ENCODE results near the gene FBXO4. TPM values are rescaled to one million over a fixed set of nuclear protein-coding genes. Genes with fewer than 3 reads are reported as not detected.

Gene FBXO4
- total RNA-seq, 2 donors from 2014 or later = 1.8 to 1.9 TPM

DNA sequence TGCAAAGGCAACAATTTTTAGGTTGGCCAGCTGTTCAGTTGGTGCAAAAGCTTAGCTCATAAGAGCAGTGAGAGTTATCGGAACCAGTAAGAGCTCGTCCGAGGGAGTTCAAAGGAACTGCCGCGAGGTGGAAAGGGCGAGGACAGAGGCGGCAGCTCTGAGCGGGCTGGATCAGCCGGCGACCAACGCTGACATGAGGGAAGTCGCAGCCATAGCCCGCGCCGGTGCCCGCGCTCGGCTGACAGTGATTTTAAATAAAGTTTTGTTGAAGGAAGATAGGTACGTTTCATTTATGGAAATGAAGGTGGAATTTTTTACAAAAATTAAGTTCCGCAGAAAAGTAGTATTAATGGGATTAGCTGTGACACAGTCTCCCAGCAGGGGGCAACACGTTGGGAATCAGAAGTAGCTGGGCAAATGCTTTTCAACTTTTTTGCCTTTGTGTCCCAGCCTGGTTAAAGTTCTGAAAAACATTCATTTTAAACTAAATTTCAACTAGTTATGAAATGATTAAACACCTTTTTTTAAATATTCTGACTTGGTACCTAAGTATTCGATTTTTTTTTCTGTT lies 43.2 kb downstream of the FBXO4 start:
- peaks cover 4% of the 10 kb centered on the region for H3K9me3 Mint-ChIP-seq
- H3K9me3 ChIP-seq (ENCODE audit: control insufficient read depth, low read length) = no peaks in the 10 kb centered on the region
- no peak overlapping the region for H3K9ac ChIP-seq (ENCODE audit: extremely low read depth, low read length, poor library complexity, severe bottlenecking)
- H3K4me1 ChIP-seq (ENCODE audit: control insufficient read depth, insufficient read depth, low read length) = no peaks in the 10 kb centered on the region
- no peak overlapping the region for H3K4me3 ChIP-seq (ENCODE audit: low read length)
- no peaks in the 10 kb centered on the region for H3K36me3 ChIP-seq (ENCODE audit: control insufficient read depth, insufficient read depth, low read length)
- WGBS, 2 experiments (ENCODE audit: insufficient coverage in 1 of 2, insufficient read length in 1 of 2) = 92 to 93% methylated on average over 8 to 21 of the region's 22 CpGs
- H3K4me1 Mint-ChIP-seq = no peaks in the 10 kb centered on the region
- H3K27me3 ChIP-seq (ENCODE audit: control insufficient read depth, insufficient read depth, low read length, poor library complexity, severe bottlenecking) = no peaks in the 10 kb centered on the region
- no peaks in the 10 kb centered on the region for H3K36me3 Mint-ChIP-seq (ENCODE audit: low read depth)
- peaks cover 2% of the 10 kb centered on the region for H3K27me3 Mint-ChIP-seq (ENCODE audit: insufficient read depth)
- no peak for DNase-seq
- H3K27ac ChIP-seq (ENCODE audit: low read depth, low read length) = no peak overlapping the region
- H3K27ac Mint-ChIP-seq = no peak overlapping the region
- TF ChIP-seq, protein P1, sequence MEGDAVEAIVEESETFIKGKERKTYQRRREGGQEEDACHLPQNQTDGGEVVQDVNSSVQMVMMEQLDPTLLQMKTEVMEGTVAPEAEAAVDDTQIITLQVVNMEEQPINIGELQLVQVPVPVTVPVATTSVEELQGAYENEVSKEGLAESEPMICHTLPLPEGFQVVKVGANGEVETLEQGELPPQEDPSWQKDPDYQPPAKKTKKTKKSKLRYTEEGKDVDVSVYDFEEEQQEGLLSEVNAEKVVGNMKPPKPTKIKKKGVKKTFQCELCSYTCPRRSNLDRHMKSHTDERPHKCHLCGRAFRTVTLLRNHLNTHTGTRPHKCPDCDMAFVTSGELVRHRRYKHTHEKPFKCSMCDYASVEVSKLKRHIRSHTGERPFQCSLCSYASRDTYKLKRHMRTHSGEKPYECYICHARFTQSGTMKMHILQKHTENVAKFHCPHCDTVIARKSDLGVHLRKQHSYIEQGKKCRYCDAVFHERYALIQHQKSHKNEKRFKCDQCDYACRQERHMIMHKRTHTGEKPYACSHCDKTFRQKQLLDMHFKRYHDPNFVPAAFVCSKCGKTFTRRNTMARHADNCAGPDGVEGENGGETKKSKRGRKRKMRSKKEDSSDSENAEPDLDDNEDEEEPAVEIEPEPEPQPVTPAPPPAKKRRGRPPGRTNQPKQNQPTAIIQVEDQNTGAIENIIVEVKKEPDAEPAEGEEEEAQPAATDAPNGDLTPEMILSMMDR (conservative IDR thresholded peaks at IDR 0.05) = peak; percentile 39
- no peak overlapping the region for H3K4me3 Mint-ChIP-seq

- Mint-ChIP-seq H3K27me3 (ENCODE audit: insufficient read depth) (peaks cover 2% of the 10 kb centered on the region), H3K36me3 (ENCODE audit: low read depth) (no peaks in the 10 kb centered on the region), H3K4me1 (no peaks in the 10 kb centered on the region), H3K4me3 (no peak overlapping the region), H3K27ac (no peak overlapping the region), H3K9me3 (peaks cover 4% of the 10 kb centered on the region)
- H3K36me3 ChIP-seq (ENCODE audit: control insufficient read depth, insufficient read depth, low read length) = no peaks in the 10 kb centered on the region
- no peak overlapping the region for H3K4me3 ChIP-seq (ENCODE audit: low read length)
- no peak overlapping the region for H3K9ac ChIP-seq (ENCODE audit: extremely low read depth, low read length, poor library complexity, severe bottlenecking)
- TF ChIP-seq, protein P1 (conservative IDR thresholded peaks at IDR 0.05) = no peak
- DNase-seq = no peak
- WGBS, 2 experiments (ENCODE audit: insufficient coverage in 1 of 2, insufficient read length in 1 of 2) = 92 to 100% methylated on average over 2 to 3 of the region's 3 CpGs
- no peaks in the 10 kb centered on the region for H3K4me1 ChIP-seq (ENCODE audit: control insufficient read depth, insufficient read depth, low read length)
- no peaks in the 10 kb centered on the region for H3K27me3 ChIP-seq (ENCODE audit: control insufficient read depth, insufficient read depth, low read length, poor library complexity, severe bottlenecking)
- H3K27ac ChIP-seq (ENCODE audit: low read depth, low read length) = no peak overlapping the region
- H3K9me3 ChIP-seq (ENCODE audit: control insufficient read depth, low read length) = no peaks in the 10 kb centered on the region
Observed at GRCh38 chr5:41973087-41973486, 48.0 kb downstream of the FBXO4 start.

DNA sequence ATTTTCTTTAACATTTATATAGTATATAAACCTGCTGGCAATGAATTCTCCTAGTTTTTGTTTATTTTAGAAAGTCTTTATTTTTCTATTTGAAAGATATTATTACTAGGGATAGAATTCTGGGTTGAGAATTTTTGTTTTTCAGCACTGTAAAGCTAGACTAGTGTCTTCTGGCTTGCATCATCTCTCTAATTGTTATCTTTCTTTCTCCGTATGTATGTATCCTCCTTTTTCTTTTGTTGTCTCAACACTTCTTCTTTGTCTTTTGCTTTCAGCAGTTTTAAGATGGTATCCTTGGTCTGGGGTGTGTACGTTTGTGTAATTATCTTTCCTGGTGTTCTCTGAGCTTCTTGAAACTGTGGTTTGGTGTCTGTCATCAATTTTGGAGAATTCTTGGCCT lies 48.8 kb downstream of the FBXO4 start:
- Mint-ChIP-seq H3K36me3 (ENCODE audit: low read depth) (no peaks in the 10 kb centered on the region), H3K4me3 (no peak overlapping the region), H3K4me1 (no peaks in the 10 kb centered on the region), H3K9me3 (peaks cover 4% of the 10 kb centered on the region), H3K27me3 (ENCODE audit: insufficient read depth) (peaks cover 2% of the 10 kb centered on the region), H3K27ac (no peak overlapping the region)
- Histone ChIP-seq H3K4me1 (ENCODE audit: control insufficient read depth, insufficient read depth, low read length) (no peaks in the 10 kb centered on the region), H3K27me3 (ENCODE audit: control insufficient read depth, insufficient read depth, low read length, poor library complexity, severe bottlenecking) (no peaks in the 10 kb centered on the region), H3K36me3 (ENCODE audit: control insufficient read depth, insufficient read depth, low read length) (no peaks in the 10 kb centered on the region), H3K9me3 (ENCODE audit: control insufficient read depth, low read length) (no peaks in the 10 kb centered on the region), H3K4me3 (ENCODE audit: low read length) (no peak overlapping the region), H3K9ac (ENCODE audit: extremely low read depth, low read length, poor library complexity, severe bottlenecking) (no peak overlapping the region), H3K27ac (ENCODE audit: low read depth, low read length) (no peak overlapping the region)
- no peak for DNase-seq
- 71% methylated on average over 2 of the region's 2 CpGs; no CpG with 5 or more reads in 1 of the 2 experiments for WGBS, 2 experiments (ENCODE audit: insufficient coverage in 1 of 2, insufficient read length in 1 of 2)
- TF ChIP-seq, protein P1 (conservative IDR thresholded peaks at IDR 0.05) = no peak

Data from endodermal cell (in vitro differentiated cells).